ENCODE data around the gene CITED2. TPM values are rescaled to one million over a fixed set of nuclear protein-coding genes. Genes with fewer than 3 reads are reported as not detected.

The CITED2 gene
- total RNA-seq, 1 experiment from 2014 or later, result 63.4 TPM

DNA sequence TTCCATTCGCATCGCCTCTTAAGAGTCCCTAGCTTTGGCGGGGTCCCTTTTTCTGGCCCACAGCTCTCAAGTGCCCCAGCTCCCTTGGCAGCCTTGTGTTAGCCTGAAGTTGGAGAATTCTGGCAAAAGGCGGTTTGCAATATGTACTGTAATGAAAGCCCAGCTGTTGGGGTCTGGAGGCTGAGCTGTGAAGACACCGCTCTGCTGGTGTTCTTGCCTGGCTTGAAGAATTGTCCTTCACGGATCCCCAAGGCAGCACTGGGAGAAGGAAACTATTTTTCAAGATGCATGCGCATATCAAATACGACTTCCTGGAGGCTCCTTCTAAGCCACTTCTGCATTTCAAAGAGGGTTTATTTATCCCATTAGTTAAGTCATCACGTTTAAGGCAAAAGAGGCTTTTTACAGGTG lies 21.4 kb upstream of the CITED2 start (continued):
- TF ChIP-seq IRF2 (CRISPR knock-in tag; IDR thresholded peaks at IDR 0.05; ENCODE audit: borderline replicate concordance, low read depth) (no peak), NFE2L1 (CRISPR knock-in tag; IDR thresholded peaks at IDR 0.05) (0 out of 2 replicates have a peak, but pooled peaks have one; percentile 30), SMAD3 (CRISPR knock-in tag; IDR thresholded peaks at IDR 0.05; ENCODE audit: borderline replicate concordance) (no peak), GABPB1 (CRISPR knock-in tag; IDR thresholded peaks at IDR 0.05) (no peak), NFYB (CRISPR knock-in tag; conservative IDR thresholded peaks at IDR 0.05; ENCODE audit: low read depth) (no peak), ZNF423 (CRISPR knock-in tag; IDR thresholded peaks at IDR 0.05) (peak; percentile 44; the same call in 1 of the 2 replicates), CBFB (CRISPR knock-in tag; IDR thresholded peaks at IDR 0.05; ENCODE audit: low read depth) (no peak), TCF7 (CRISPR knock-in tag; IDR thresholded peaks at IDR 0.05; ENCODE audit: low read depth) (no peak), MYBL2 (CRISPR knock-in tag; IDR thresholded peaks at IDR 0.05) (no peak), FOXJ3 (CRISPR knock-in tag; IDR thresholded peaks at IDR 0.05; ENCODE audit: borderline replicate concordance) (no peak), ESRRA (CRISPR knock-in tag; IDR thresholded peaks at IDR 0.05; ENCODE audit: borderline replicate concordance) (no peak), CREM (CRISPR knock-in tag; IDR thresholded peaks at IDR 0.05) (0 out of 2 replicates have a peak, but pooled peaks have one; percentile 33), SMAD4 (CRISPR knock-in tag; IDR thresholded peaks at IDR 0.05) (no peak)
- TF ChIP-seq, protein P1, sequence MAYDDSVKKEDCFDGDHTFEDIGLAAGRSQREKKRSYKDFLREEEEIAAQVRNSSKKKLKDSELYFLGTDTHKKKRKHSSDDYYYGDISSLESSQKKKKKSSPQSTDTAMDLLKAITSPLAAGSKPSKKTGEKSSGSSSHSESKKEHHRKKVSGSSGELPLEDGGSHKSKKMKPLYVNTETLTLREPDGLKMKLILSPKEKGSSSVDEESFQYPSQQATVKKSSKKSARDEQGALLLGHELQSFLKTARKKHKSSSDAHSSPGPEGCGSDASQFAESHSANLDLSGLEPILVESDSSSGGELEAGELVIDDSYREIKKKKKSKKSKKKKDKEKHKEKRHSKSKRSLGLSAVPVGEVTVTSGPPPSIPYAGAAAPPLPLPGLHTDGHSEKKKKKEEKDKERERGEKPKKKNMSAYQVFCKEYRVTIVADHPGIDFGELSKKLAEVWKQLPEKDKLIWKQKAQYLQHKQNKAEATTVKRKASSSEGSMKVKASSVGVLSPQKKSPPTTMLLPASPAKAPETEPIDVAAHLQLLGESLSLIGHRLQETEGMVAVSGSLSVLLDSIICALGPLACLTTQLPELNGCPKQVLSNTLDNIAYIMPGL (CRISPR knock-in tag; IDR thresholded peaks at IDR 0.05), result no peak
- TF ChIP-seq, protein P2, sequence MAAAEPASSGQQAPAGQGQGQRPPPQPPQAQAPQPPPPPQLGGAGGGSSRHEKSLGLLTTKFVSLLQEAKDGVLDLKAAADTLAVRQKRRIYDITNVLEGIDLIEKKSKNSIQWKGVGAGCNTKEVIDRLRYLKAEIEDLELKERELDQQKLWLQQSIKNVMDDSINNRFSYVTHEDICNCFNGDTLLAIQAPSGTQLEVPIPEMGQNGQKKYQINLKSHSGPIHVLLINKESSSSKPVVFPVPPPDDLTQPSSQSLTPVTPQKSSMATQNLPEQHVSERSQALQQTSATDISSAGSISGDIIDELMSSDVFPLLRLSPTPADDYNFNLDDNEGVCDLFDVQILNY (CRISPR knock-in tag; IDR thresholded peaks at IDR 0.05), result no peak
- TF ChIP-seq, protein P3, sequence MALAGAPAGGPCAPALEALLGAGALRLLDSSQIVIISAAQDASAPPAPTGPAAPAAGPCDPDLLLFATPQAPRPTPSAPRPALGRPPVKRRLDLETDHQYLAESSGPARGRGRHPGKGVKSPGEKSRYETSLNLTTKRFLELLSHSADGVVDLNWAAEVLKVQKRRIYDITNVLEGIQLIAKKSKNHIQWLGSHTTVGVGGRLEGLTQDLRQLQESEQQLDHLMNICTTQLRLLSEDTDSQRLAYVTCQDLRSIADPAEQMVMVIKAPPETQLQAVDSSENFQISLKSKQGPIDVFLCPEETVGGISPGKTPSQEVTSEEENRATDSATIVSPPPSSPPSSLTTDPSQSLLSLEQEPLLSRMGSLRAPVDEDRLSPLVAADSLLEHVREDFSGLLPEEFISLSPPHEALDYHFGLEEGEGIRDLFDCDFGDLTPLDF (CRISPR knock-in tag; IDR thresholded peaks at IDR 0.05), result no peak
- TF ChIP-seq, protein P4, sequence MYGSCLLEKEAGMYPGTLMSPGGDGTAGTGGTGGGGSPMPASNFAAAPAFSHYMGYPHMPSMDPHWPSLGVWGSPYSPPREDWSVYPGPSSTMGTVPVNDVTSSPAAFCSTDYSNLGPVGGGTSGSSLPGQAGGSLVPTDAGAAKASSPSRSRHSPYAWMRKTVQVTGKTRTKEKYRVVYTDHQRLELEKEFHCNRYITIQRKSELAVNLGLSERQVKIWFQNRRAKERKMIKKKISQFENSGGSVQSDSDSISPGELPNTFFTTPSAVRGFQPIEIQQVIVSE (CRISPR knock-in tag; IDR thresholded peaks at IDR 0.05; ENCODE audit: borderline replicate concordance), result no peak
- TF ChIP-seq, protein P5, sequence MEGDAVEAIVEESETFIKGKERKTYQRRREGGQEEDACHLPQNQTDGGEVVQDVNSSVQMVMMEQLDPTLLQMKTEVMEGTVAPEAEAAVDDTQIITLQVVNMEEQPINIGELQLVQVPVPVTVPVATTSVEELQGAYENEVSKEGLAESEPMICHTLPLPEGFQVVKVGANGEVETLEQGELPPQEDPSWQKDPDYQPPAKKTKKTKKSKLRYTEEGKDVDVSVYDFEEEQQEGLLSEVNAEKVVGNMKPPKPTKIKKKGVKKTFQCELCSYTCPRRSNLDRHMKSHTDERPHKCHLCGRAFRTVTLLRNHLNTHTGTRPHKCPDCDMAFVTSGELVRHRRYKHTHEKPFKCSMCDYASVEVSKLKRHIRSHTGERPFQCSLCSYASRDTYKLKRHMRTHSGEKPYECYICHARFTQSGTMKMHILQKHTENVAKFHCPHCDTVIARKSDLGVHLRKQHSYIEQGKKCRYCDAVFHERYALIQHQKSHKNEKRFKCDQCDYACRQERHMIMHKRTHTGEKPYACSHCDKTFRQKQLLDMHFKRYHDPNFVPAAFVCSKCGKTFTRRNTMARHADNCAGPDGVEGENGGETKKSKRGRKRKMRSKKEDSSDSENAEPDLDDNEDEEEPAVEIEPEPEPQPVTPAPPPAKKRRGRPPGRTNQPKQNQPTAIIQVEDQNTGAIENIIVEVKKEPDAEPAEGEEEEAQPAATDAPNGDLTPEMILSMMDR (IDR thresholded peaks at IDR 0.05), result no peak
- TF ChIP-seq, protein P6, sequence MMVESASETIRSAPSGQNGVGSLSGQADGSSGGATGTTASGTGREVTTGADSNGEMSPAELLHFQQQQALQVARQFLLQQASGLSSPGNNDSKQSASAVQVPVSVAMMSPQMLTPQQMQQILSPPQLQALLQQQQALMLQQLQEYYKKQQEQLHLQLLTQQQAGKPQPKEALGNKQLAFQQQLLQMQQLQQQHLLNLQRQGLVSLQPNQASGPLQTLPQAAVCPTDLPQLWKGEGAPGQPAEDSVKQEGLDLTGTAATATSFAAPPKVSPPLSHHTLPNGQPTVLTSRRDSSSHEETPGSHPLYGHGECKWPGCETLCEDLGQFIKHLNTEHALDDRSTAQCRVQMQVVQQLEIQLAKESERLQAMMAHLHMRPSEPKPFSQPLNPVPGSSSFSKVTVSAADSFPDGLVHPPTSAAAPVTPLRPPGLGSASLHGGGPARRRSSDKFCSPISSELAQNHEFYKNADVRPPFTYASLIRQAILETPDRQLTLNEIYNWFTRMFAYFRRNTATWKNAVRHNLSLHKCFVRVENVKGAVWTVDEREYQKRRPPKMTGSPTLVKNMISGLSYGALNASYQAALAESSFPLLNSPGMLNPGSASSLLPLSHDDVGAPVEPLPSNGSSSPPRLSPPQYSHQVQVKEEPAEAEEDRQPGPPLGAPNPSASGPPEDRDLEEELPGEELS (CRISPR knock-in tag; IDR thresholded peaks at IDR 0.05), result peak; percentile 94; the same call in 1 of the 2 replicates

Data from WTC11 (cell line).